ENCODE data around the gene RAD18. TPM values are rescaled to one million over a fixed set of nuclear protein-coding genes. Genes with fewer than 3 reads are reported as not detected.

The RAD18 gene
- total RNA-seq, 1 donor from 2014 or later: 6.3 TPM

GRCh38 chr3:8937064-8938020 is 25.9 kb downstream of the RAD18 start:
- ATAC-seq (ENCODE audit: poor library complexity): peak; percentile 68
- intact Hi-C loops (cut with DNase I): no loop called here
- DNase-seq: no peak

DNA sequence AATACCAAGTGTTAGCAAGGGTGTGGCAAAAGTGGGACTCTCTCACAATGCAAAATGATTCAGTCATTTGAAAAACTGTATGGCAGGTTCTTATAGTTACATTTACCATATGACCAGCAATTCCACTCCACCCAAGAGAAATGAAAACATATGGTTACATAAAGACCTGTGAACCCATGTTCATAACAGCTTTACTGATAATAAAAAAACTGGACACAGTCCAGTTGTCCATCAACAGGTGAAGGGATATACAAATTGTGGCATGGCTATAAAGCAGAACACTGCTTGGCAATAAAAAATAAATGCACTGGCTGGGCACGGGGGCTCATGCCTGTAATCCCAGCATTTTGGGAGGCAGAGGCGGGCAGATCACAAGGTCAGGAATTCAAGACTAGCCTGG is 30.8 kb downstream of the RAD18 start:
- DNase-seq: no peak
- ATAC-seq (ENCODE audit: poor library complexity): no peak
- intact Hi-C loops (cut with DNase I): no loop called here

DNA sequence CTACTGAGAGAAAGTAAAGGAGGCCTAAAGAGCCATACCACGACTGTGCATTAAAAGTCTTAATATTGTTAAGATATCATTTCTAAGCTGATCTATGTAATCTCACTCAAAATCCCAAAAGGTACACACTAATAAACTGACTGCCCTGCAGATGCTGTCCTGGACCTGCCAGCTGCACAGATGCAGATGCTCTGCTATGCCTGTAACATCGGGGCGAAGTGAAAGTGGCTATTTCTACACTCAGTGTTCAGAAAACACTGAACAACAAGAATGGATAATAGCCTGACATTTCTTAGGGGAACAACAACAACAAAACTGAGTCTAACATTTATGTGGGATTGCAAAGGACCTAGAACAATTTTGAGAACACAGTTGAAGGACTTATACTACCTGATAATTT is 31.9 kb downstream of the RAD18 start:
- DNase-seq (no peak), ATAC-seq (ENCODE audit: poor library complexity) (no peak)
- intact Hi-C loops (cut with DNase I): no loop called here

GRCh38 chr3:8929860-8930259 is 33.4 kb downstream of the RAD18 start:
- intact Hi-C loops (cut with DNase I): no loop called here
- ATAC-seq (ENCODE audit: poor library complexity) (no peak), DNase-seq (no peak)

DNA sequence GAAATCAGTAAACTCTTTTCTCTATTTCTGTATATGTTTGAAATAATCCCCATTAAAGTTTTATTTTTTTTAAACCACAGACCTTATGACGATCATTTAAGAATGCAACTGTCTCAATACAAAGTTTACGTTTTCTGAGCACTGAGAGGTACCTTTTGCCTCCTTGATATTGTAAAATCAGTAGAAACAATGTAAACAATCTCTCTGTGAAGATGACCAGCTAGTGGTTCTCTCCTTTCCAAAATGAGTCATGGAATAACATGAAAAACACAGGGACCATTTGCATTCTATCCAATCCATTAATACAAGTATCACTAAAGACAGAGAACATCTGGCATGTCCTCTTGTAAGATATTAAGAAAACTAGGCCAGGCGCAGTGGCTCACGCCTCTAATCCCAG is 48.8 kb downstream of the RAD18 start:
- intact Hi-C loops (cut with DNase I): no loop called here
- ATAC-seq (ENCODE audit: poor library complexity): no peak
- DNase-seq: no peak

DNA sequence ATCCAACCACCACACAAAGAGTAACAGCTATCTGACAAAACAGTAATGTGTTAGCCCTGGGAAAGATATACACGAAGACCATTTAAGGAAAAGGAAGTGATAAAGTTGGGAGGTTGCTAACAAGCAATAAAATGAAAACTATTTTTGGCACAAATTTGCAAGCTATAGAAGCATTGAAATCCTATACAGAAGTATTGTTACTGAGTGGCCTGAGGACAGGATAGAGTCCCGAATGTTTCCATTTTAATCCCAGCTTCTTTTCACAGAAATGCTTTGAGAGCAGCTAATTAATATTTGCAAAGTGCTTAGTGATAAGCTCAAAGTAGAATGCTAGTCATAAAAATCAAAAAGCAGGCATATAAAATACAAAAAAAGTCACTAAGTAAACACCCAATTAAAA is 51.5 kb downstream of the RAD18 start:
- ATAC-seq (ENCODE audit: poor library complexity) (no peak), DNase-seq (no peak)
- intact Hi-C loops (cut with DNase I): no loop called here

GRCh38 chr3:8909160-8909559 is 54.1 kb downstream of the RAD18 start:
- ATAC-seq (ENCODE audit: poor library complexity): no peak
- DNase-seq: no peak
- intact Hi-C loops (cut with DNase I): no loop called here

DNA sequence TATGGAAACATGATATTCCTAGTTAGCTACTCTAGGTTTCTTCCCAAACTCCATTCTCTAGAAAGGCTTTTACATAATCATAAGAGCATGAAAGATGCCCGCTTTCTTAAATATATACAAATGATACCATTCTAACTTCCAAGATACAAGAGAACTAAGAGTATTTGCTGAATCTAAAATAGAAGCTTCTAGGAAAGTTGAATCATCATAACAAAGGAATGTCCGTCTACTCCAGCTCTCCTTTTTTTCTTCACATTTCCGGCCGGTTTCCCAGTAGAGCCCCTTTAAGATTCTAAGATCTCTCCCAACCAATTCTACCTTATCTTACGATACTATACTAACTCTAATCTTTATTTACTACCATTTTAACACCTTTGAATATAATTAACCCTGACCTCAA is 60.1 kb downstream of the RAD18 start:
- intact Hi-C loops (cut with DNase I): no loop called here
- no peak for DNase-seq
- no peak for ATAC-seq (ENCODE audit: poor library complexity)

DNA sequence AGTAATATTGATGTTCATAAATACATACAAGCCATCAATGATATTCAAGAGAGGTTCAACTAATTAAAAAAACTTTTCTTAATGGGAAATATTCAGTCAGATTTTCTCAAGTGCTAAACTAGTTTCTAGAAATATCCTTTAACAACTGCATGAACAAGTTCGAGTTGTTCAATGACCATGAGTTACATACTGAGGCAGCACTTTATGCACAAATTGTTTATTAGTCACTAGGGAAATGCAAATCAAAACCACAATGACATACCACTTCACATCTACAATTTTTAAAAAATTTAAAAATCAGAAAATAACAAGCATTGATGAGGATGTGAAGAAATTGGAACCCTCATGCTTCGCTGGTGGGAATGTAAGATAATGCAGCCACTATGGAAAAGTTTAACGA is 62.4 kb downstream of the RAD18 start:
- DNase-seq (no peak), ATAC-seq (ENCODE audit: poor library complexity) (no peak)
- intact Hi-C loops (cut with DNase I): no loop called here

GRCh38 chr3:8899876-8900460 is 63.3 kb downstream of the RAD18 start:
- ATAC-seq (ENCODE audit: poor library complexity): no peak
- no peak for DNase-seq
- intact Hi-C loops (cut with DNase I): no loop called here

DNA sequence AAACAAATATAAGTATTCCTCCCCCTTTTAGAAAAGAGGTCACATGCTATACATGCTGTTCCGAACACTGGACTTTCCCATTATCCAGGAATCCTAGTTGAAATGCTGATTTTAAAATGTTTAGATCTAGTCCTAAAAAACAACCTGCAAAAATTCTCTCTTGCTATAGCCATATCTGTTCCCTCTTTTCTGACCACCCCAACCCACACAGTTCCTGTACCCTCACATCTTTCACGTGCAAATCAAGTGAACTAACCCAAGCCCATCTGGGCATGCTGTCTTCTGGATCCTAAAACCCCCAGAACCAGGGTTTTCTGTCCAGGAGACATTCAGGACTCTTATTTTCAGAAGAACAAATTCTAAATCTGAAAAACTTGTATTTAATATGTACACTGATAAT is 67.4 kb downstream of the RAD18 start:
- no peak for DNase-seq
- intact Hi-C loops (cut with DNase I): no loop called here
- no peak for ATAC-seq (ENCODE audit: poor library complexity)

DNA sequence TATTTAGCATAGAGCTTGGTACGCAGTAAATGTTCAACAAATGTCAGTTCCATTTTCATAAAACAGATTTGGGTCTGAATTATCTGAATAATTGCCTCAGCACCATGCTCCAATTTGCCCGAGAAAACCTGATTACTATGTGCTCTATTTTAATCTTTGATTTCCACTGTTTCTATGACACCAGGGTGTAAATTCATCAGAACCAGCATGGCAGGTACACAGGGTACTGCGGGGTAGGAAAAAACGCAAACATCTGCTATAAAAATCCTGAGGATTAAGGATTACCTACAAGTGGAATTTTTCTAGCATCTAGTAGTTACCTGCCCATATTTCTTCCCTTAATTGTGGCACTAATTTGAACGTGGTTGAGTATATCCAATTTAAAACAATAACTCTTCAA is 70.3 kb downstream of the RAD18 start:
- DNase-seq (no peak), ATAC-seq (ENCODE audit: poor library complexity) (no peak)
- intact Hi-C loops (cut with DNase I): no loop called here

DNA sequence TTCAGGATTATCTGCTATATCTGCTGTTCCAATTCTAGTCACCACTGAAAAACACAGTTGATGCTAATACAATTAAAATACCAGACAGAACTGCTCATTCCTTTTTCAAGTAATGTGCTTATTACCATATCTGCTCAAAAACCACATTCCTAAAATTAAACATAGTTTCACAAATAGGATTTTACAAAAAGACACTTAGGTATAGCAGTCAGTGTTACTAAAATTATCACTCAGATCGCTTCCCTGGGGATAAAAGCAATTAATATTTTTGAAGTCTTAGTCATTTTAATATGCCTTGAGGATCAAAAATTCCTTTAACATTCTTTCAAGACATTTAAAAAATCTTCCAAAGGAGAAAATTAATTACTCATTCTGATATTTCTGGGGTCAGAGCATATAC is 71.5 kb downstream of the RAD18 start:
- ATAC-seq (ENCODE audit: poor library complexity) (no peak), DNase-seq (no peak)
- intact Hi-C loops (cut with DNase I): no loop called here

GRCh38 chr3:8891303-8891702 is 72.0 kb downstream of the RAD18 start:
- DNase-seq: no peak
- no peak for ATAC-seq (ENCODE audit: poor library complexity)
- intact Hi-C loops (cut with DNase I): no loop called here

DNA sequence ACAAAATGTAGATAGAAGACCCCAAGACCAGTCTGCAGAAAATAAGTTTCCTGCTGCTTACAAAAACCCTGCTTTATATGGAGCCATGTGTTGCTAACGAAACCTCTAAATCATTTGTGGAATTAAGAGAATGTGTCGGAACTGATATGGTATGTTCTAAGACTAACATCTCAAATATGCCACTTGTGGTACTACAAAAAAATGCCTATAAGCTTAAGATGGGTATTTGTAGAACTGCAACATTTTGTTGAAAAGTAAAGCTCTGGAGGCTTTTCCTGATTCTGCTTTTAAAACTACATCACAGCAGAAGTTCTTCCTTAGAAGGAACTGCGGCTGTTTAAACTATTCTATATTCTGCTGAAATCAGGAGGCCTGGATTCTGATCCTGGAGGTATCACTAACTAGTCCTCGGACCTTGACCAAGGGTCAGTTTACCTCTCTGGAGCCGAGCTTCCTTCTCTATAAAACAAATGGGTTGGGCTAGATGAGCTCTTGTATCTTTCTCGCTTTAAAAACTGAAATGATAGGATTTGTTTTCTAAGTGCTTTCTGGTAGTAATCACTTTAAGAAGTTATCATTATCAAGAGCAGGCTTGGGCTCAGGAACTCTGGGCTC is 74.9 kb downstream of the RAD18 start:
- DNase-seq: no peak
- no peak for ATAC-seq (ENCODE audit: poor library complexity)
- intact Hi-C loops (cut with DNase I): no loop called here

DNA sequence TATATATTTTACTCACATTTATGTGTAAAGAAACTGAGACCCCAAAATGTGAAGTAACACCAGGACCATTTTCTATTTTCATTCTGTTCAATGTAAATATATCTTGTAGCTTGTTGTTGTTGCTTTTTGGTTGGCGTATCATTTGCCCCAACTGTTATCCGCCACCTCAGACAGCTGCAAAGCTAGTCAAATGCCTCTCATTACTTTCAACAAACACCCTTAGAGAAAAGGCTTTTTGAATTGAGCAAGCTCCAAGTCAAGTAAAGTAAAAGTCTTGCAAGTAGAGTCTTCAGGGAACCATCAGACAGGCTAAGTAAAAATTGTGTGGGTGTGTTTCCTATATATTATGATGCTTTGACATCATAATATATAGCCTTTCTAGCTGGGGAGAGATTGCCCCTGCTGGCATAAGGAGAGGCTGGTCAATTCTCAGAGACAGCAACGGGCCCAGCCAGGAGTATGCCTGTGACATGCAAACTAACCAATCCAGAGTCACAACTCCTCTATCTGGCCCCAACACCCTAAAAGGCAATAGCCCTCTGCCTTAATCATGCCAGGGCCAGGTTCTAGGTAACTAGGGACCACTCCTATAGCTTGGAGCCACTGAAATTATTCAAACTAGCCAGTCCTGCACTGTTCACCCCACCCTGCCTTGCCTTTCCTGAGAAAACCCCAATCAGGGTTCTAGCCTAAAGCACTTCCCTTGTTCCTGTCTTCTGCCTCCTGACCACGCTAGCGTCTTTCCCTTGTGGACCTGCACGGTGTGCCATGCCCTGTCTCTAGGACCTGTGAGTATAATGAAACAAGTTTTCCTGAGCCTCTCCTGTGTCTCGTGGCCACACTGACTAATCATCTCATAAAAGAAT is 75.6 kb downstream of the RAD18 start:
- intact Hi-C loops (cut with DNase I): no loop called here
- no peak for ATAC-seq (ENCODE audit: poor library complexity)
- DNase-seq: no peak

- ATAC-seq (ENCODE audit: poor library complexity) (no peak), DNase-seq (no peak)
- intact Hi-C loops (cut with DNase I): no loop called here
Measured at GRCh38 chr3:8886546-8886945, 76.7 kb downstream of the RAD18 start.

GRCh38 chr3:8885536-8886316 is 77.5 kb downstream of the RAD18 start:
- DNase-seq: no peak
- intact Hi-C loops (cut with DNase I): no loop called here

More at GRCh38 chr3:8885536-8886316, 77.5 kb downstream of the RAD18 start:
- ATAC-seq (ENCODE audit: poor library complexity): no peak

All from Right ventricle myocardium superior (tissue), 1 donor.